Measurements from ENCODE around the gene ZDHHC19.

Gene ZDHHC19

DNA sequence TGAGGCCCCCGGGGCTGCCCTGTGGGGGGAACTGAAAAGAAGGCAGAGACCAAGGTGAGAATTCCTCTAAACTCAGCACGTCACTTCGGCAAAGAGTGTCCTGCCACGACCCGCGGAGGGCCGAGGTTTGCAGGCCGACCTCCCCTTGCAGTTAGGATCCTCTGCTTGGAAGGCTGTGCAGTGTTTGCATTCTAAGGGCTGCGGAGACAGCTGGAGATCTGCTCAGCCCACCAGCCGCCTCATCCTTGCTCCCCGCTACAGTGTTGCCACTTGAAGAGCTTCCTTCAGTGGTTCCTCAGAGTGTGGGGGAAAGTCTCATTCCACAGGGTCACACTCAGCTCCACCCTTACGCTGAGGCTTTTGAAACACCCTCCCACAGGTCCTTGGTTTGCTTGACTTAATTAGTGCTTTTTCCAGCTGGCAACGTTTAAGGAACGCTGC is 15.9 kb upstream of the ZDHHC19 start:
- H3K4me2 ChIP-seq (ENCODE audit: low read length), result no peak overlapping the region

GRCh38 chr3:196225763-196226364 is 14.7 kb upstream of the ZDHHC19 start:
- no peak overlapping the region for H2AFZ ChIP-seq (ENCODE audit: low read length)
- H3K27ac ChIP-seq (ENCODE audit: low read depth, low read length, poor library complexity, severe bottlenecking), result no peak overlapping the region
- no peaks in the 10 kb centered on the region for H3F3A ChIP-seq (ENCODE audit: insufficient read depth, low read length)
- no peaks in the 10 kb centered on the region for H4K20me1 ChIP-seq (ENCODE audit: insufficient read depth, low read length)
- no peaks in the 10 kb centered on the region for H3K79me2 ChIP-seq (ENCODE audit: insufficient read depth, low read length)
- H3K4me3 ChIP-seq (ENCODE audit: low read depth, low read length, poor library complexity, severe bottlenecking), result no peak overlapping the region
- H3K27me3 ChIP-seq (ENCODE audit: insufficient read depth, low read length), result peaks cover 8% of the 10 kb centered on the region
- no peak overlapping the region for H3K4me2 ChIP-seq (ENCODE audit: low read length)
- no peaks in the 10 kb centered on the region for H3K9me3 ChIP-seq (ENCODE audit: low read length)
- no peaks in the 10 kb centered on the region for H3K9me2 ChIP-seq (ENCODE audit: low read depth, low read length)
- H3K4me1 ChIP-seq (ENCODE audit: insufficient read depth, low read length, severe bottlenecking), result no peaks in the 10 kb centered on the region
- no peaks in the 10 kb centered on the region for H3K36me3 ChIP-seq (ENCODE audit: insufficient read depth, low read length)
- TF ChIP-seq EZH2 (IDR thresholded peaks at IDR 0.05; ENCODE audit: borderline replicate concordance, low read length) (no peak), CTCF (IDR thresholded peaks at IDR 0.05; ENCODE audit: low read length) (no peak)
- H3K9ac ChIP-seq (ENCODE audit: low read length), result no peak overlapping the region

More for the DNA sequence above, 15.9 kb upstream of the ZDHHC19 start:
- no peaks in the 10 kb centered on the region for H3F3A ChIP-seq (ENCODE audit: insufficient read depth, low read length)
- H2AFZ ChIP-seq (ENCODE audit: low read length), result no peak overlapping the region
- H3K27me3 ChIP-seq (ENCODE audit: insufficient read depth, low read length), result peaks cover 8% of the 10 kb centered on the region
- H4K20me1 ChIP-seq (ENCODE audit: insufficient read depth, low read length), result no peaks in the 10 kb centered on the region
- no peaks in the 10 kb centered on the region for H3K4me1 ChIP-seq (ENCODE audit: insufficient read depth, low read length, severe bottlenecking)
- no peak overlapping the region for H3K27ac ChIP-seq (ENCODE audit: low read depth, low read length, poor library complexity, severe bottlenecking)
- no peak overlapping the region for H3K4me3 ChIP-seq (ENCODE audit: low read depth, low read length, poor library complexity, severe bottlenecking)
- H3K79me2 ChIP-seq (ENCODE audit: insufficient read depth, low read length), result no peaks in the 10 kb centered on the region
- no peak overlapping the region for H3K9ac ChIP-seq (ENCODE audit: low read length)
- no peaks in the 10 kb centered on the region for H3K9me3 ChIP-seq (ENCODE audit: low read length)
- TF ChIP-seq EZH2 (IDR thresholded peaks at IDR 0.05; ENCODE audit: borderline replicate concordance, low read length) (no peak), CTCF (IDR thresholded peaks at IDR 0.05; ENCODE audit: low read length) (no peak)
- H3K36me3 ChIP-seq (ENCODE audit: insufficient read depth, low read length), result no peaks in the 10 kb centered on the region
- H3K9me2 ChIP-seq (ENCODE audit: low read depth, low read length), result no peaks in the 10 kb centered on the region

DNA sequence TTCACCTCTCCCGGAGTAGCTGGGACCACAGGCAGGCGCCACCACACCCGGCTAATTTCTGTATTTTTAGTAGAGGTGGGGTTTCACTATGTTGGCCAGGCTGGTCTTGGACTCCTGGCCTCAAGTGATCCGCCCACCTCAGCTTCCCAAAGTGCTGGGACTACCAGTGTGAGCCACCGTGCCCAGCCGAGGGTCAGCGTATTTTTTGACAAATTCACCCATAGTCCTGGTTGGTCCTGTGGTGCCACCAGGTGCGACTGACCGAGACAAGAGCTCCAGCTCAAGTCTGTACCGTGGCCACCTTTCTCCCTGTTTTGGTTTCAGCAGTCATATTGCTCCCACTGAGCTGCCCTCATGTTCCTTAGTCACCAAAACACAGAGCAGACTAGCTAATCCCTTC is 13.9 kb upstream of the ZDHHC19 start:
- no peaks in the 10 kb centered on the region for H3K9me3 ChIP-seq (ENCODE audit: low read length)

More for the DNA sequence above, 13.9 kb upstream of the ZDHHC19 start:
- no peaks in the 10 kb centered on the region for H3F3A ChIP-seq (ENCODE audit: insufficient read depth, low read length)
- peaks cover 8% of the 10 kb centered on the region for H3K27me3 ChIP-seq (ENCODE audit: insufficient read depth, low read length)
- H3K36me3 ChIP-seq (ENCODE audit: insufficient read depth, low read length), result no peaks in the 10 kb centered on the region
- no peaks in the 10 kb centered on the region for H4K20me1 ChIP-seq (ENCODE audit: insufficient read depth, low read length)
- H3K4me3 ChIP-seq (ENCODE audit: low read depth, low read length, poor library complexity, severe bottlenecking), result no peak overlapping the region
- H3K9ac ChIP-seq (ENCODE audit: low read length), result no peak overlapping the region
- TF ChIP-seq EZH2 (IDR thresholded peaks at IDR 0.05; ENCODE audit: borderline replicate concordance, low read length) (no peak), CTCF (IDR thresholded peaks at IDR 0.05; ENCODE audit: low read length) (no peak)
- H3K4me1 ChIP-seq (ENCODE audit: insufficient read depth, low read length, severe bottlenecking), result no peaks in the 10 kb centered on the region
- H3K27ac ChIP-seq (ENCODE audit: low read depth, low read length, poor library complexity, severe bottlenecking), result no peak overlapping the region
- H3K9me2 ChIP-seq (ENCODE audit: low read depth, low read length), result no peaks in the 10 kb centered on the region
- H3K79me2 ChIP-seq (ENCODE audit: insufficient read depth, low read length), result no peaks in the 10 kb centered on the region
- no peak overlapping the region for H3K4me2 ChIP-seq (ENCODE audit: low read length)
- H2AFZ ChIP-seq (ENCODE audit: low read length), result no peak overlapping the region

Data from OCI-LY1 (cell line).